HepG2 (cell line): Measurements from ENCODE around the gene CHCHD6. TPM values are rescaled to one million over a fixed set of nuclear protein-coding genes. Genes with fewer than 3 reads are reported as not detected.

Experiments
- ATF3 ChIP-seq: sonication (generic); formaldehyde crosslinking; IDR thresholded peaks from 2 replicates; pipeline ENCODE4 v1.4.0; 2020; ENCODE audit warnings: missing genetic modification reagents
- CBX1 ChIP-seq: IDR thresholded peaks from one replicate; pipeline ENCODE4 v1.6.1; 2016; ENCODE audit warnings: antibody characterized with exemption, low read depth
- FOXP4 ChIP-seq: sonication (generic); formaldehyde crosslinking; IDR thresholded peaks from 2 replicates; pipeline ENCODE4 v1.4.0; 2020; ENCODE audit warnings: missing genetic modification reagents
- GMEB1 ChIP-seq: sonication (generic); formaldehyde crosslinking; IDR thresholded peaks from 2 replicates; pipeline ENCODE4 v1.5.1; 2020; ENCODE audit warnings: missing genetic modification reagents, mild to moderate bottlenecking, borderline replicate concordance
- HBP1 ChIP-seq: IDR thresholded peaks from 2 replicates; pipeline ENCODE4 v1.6.1; 2016; ENCODE audit warnings: low read depth, control low read depth
- NR2F2 ChIP-seq: IDR thresholded peaks from 2 replicates; pipeline ENCODE4 v1.6.1; 2012; ENCODE audit warnings: low read depth, inconsistent platforms, borderline replicate concordance
- ZNF20 ChIP-seq: sonication (generic); formaldehyde crosslinking; IDR thresholded peaks from 2 replicates; pipeline ENCODE4 v1.4.0; 2020; ENCODE audit warnings: mild to moderate bottlenecking, moderate library complexity, missing genetic modification reagents
- ZNF326 ChIP-seq: sonication (generic); formaldehyde crosslinking; IDR thresholded peaks from 2 replicates; pipeline ENCODE4 v1.4.0; 2020; ENCODE audit warnings: missing genetic modification reagents, borderline replicate concordance
- ZNF34 ChIP-seq: sonication (generic); formaldehyde crosslinking; IDR thresholded peaks from 2 replicates; pipeline ENCODE4 v1.4.0; 2020; ENCODE audit warnings: mild to moderate bottlenecking, missing genetic modification reagents, borderline replicate concordance
- ZNF563 ChIP-seq: sonication (generic); formaldehyde crosslinking; IDR thresholded peaks from 2 replicates; pipeline ENCODE4 v1.8.0; 2022; ENCODE audit warnings: mild to moderate bottlenecking, moderate library complexity, missing genetic modification reagents
- ZNF597 ChIP-seq: sonication (generic); formaldehyde crosslinking; IDR thresholded peaks from 2 replicates; pipeline ENCODE4 v1.5.0; 2020; ENCODE audit warnings: missing genetic modification reagents
- polyA plus RNA-seq, 8 experiments: library from polyadenylated mRNA; depleted of rRNA in 3 of 8; stranded (reverse) in 7 of 8; unstranded in 1 of 8; fragments of >200 nt; fragmentation: Illumina TruSeq in 4 of 8; extraction: Trizol in 4 of 8; gene quantifications; 2 replicates each; pipeline versions ENCODE4 v1.2.1 to v1.2.3, GENCODE V29; 2011 to 2016; ENCODE audit warnings: low read depth in 4 of 8, missing spikeins in 1 of 8, mixed read lengths in 1 of 8; ENCODE audit not compliant: insufficient read depth in 1 of 8
- total RNA-seq, 5 experiments: library from RNA; depleted of rRNA; stranded (reverse); fragments of >200 nt; fragmentation: Illumina TruSeq; extraction: Trizol; gene quantifications; 2 replicates each; pipeline ENCODE4 v1.2.3, GENCODE V29; 2016; ENCODE audit warnings: low read depth in 1 of 5

CHCHD6 gene
- total and polyA plus RNA-seq, 2 of the 13 experiments (the other 11 are each of a cell fraction or from before 2014, with no cell fraction given) = 20.3 to 20.8 TPM

- TF ChIP-seq HBP1 (CRISPR knock-in tag) (no peak), ZNF326 (no peak), ZNF20 (CRISPR knock-in tag) (no peak), ZNF597 (CRISPR knock-in tag) (no peak), GMEB1 (CRISPR knock-in tag) (no peak), ZNF34 (CRISPR knock-in tag) (no peak), FOXP4 (no peak), ZNF563 (no peak), CBX1 (no peak), ATF3 (CRISPR knock-in tag) (no peak), NR2F2 (no peak)
Observed at GRCh38 chr3:126668450-126669401, 35.3 kb upstream of the CHCHD6 start (continued).
